ENCODE results near the gene ACTRT1.

ACTRT1 gene

GRCh38 chrX:128019218-128019617 lies 33.0 kb downstream of the ACTRT1 start:
- in situ Hi-C loops (cut with HindIII; ENCODE audit: low sequenced_read_pairs), result no loop called here

GRCh38 chrX:128012015-128012414 lies 40.2 kb downstream of the ACTRT1 start:
- in situ Hi-C loops (cut with HindIII; ENCODE audit: low sequenced_read_pairs), result no loop called here
- DNase-seq (ENCODE audit: low read depth, low spot score), result no peak
- no peak for TF ChIP-seq CTCF (IDR thresholded peaks at IDR 0.05; ENCODE audit: low read depth, low read length)
- H3K4me3 ChIP-seq (ENCODE audit: low read depth, low read length), result no peak overlapping the region

More at GRCh38 chrX:128019218-128019617, 33.0 kb downstream of the ACTRT1 start:
- DNase-seq (ENCODE audit: low read depth, low spot score), result no peak
- no peak for TF ChIP-seq CTCF (IDR thresholded peaks at IDR 0.05; ENCODE audit: low read depth, low read length)
- H3K4me3 ChIP-seq (ENCODE audit: low read depth, low read length), result no peak overlapping the region

GRCh38 chrX:128007882-128008281 lies 44.3 kb downstream of the ACTRT1 start:
- in situ Hi-C loops (cut with HindIII; ENCODE audit: low sequenced_read_pairs), result no loop called here
- H3K4me3 ChIP-seq (ENCODE audit: low read depth, low read length), result no peak overlapping the region
- TF ChIP-seq CTCF (IDR thresholded peaks at IDR 0.05; ENCODE audit: low read depth, low read length), result no peak
- no peak for DNase-seq (ENCODE audit: low read depth, low spot score)

Measured in astrocyte of the spinal cord (primary cell).